Naive thymus-derived CD4-positive, alpha-beta T cell (primary cell): ENCODE measurements around the gene RWDD4. TPM values are rescaled to one million over a fixed set of nuclear protein-coding genes. Genes with fewer than 3 reads are reported as not detected.

Experiments used
- ATAC-seq: fragments of 150-1000 bp; cut with Tn5 transposase; 2 replicates; pipeline ENCODE4 v1.10.0; 2021; ENCODE audit warnings: mild to moderate bottlenecking, moderate library complexity
- CTCF ChIA-PET: fragments of 350-600 bp; sonication (Branson Sonifier 250); formaldehyde crosslinking; loops from one replicate; lab custom pipeline; 2021; ENCODE audit warnings: antibody characterized with exemption; lab: Charles Lee
- POLR2A ChIA-PET: fragments of 350-600 bp; sonication (Branson Sonifier 250); formaldehyde crosslinking; loops from one replicate; lab custom pipeline; 2021; ENCODE audit warnings: antibody characterized with exemption, inconsistent platforms; lab: Charles Lee
- DNase-seq, 9 donors: peaks; one replicate each; pipeline versions ENCODE4 v3.0.0 to v3.0.0-alpha.2; 2020 to 2022; ENCODE audit warnings: mixed read lengths in 1 of 9
- H3K27ac ChIP-seq: one replicate; pipeline ENCODE4 v1.7.0; 2013; ENCODE audit warnings: mild to moderate bottlenecking, low read depth, low read length, moderate library complexity
- H3K27me3 ChIP-seq, 2 donors: one replicate each; pipeline ENCODE4 v1.7.0; 2013; ENCODE audit warnings: low read length in 2 of 2, mild to moderate bottlenecking in 2 of 2, moderate library complexity in 2 of 2; ENCODE audit not compliant: control insufficient read depth in 2 of 2, insufficient read depth in 2 of 2
- H3K36me3 ChIP-seq, 3 experiments: 1 replicate in 2 of 3; 2 replicates in 1 of 3; pipeline ENCODE4 v1.7.0; 2013; ENCODE audit warnings: low read length in 3 of 3, mild to moderate bottlenecking in 3 of 3, moderate library complexity in 1 of 3; ENCODE audit not compliant: insufficient read depth in 3 of 3, control insufficient read depth in 2 of 3
- H3K4me1 ChIP-seq, 2 donors: one replicate each; pipeline ENCODE4 v1.7.0; 2013; ENCODE audit warnings: low read length in 2 of 2, mild to moderate bottlenecking in 2 of 2, moderate library complexity in 1 of 2; ENCODE audit not compliant: control insufficient read depth in 2 of 2, insufficient read depth in 2 of 2
- H3K4me3 ChIP-seq: 2 replicates; pipeline ENCODE4 v1.7.0; 2013; ENCODE audit warnings: mild to moderate bottlenecking, low read length
- H3K9me3 ChIP-seq, 3 experiments: 1 replicate in 2 of 3; 2 replicates in 1 of 3; pipeline ENCODE4 v1.7.0; 2013; ENCODE audit warnings: low read length in 3 of 3; ENCODE audit not compliant: control insufficient read depth in 2 of 3
- H3K27ac Mint-ChIP-seq, 9 donors: one replicate each; pipeline ENCODE4 v1.8.0; 2020 to 2022; ENCODE audit warnings: mixed read lengths in 9 of 9, mild to moderate bottlenecking in 8 of 9, moderate library complexity in 5 of 9, inconsistent platforms in 2 of 9
- H3K27me3 Mint-ChIP-seq, 5 donors: one replicate each; pipeline ENCODE4 v1.8.0; 2021 to 2022; ENCODE audit warnings: mixed read lengths in 5 of 5, mild to moderate bottlenecking in 1 of 5
- H3K36me3 Mint-ChIP-seq, 5 donors: one replicate each; pipeline ENCODE4 v1.8.0; 2020 to 2022; ENCODE audit warnings: mixed read lengths in 5 of 5, mild to moderate bottlenecking in 3 of 5, inconsistent platforms in 1 of 5
- H3K4me1 Mint-ChIP-seq, 7 donors: one replicate each; pipeline ENCODE4 v1.8.0; 2020 to 2022; ENCODE audit warnings: mixed read lengths in 7 of 7, mild to moderate bottlenecking in 3 of 7, inconsistent platforms in 1 of 7
- H3K4me3 Mint-ChIP-seq, 10 donors: one replicate each; pipeline ENCODE4 v1.8.0; 2020 to 2022; ENCODE audit warnings: mild to moderate bottlenecking in 10 of 10, mixed read lengths in 10 of 10, moderate library complexity in 6 of 10, inconsistent platforms in 2 of 10
- H3K9me3 Mint-ChIP-seq, 11 donors: one replicate each; pipeline ENCODE4 v1.8.0; 2020 to 2022; ENCODE audit warnings: mixed read lengths in 11 of 11, mild to moderate bottlenecking in 4 of 11, inconsistent platforms in 1 of 11, moderate library complexity in 1 of 11
- intact Hi-C, 2 donors: fragments of 100-400 bp; cut with micrococcal nuclease; formaldehyde crosslinking; loops; one replicate each; pipeline ENCODE4 v1.15.1; 2023
- polyA plus RNA-seq, 2 donors: library from polyadenylated mRNA; unstranded; fragments of 300-500 nt; fragmentation: Illumina TruSeq; gene quantifications; one replicate each; pipeline ENCODE4 v1.2.3, GENCODE V29; 2021
- total RNA-seq, 6 experiments: library from RNA in 5 of 6; stranded (reverse) in 5 of 6; gene quantifications; 1 replicate in 5 of 6; 2 replicates in 1 of 6; pipeline ENCODE4 v1.2.3 and lab custom pipeline; 2021 to 2026

The RWDD4 gene
- total RNA-seq (10 to 100 TPM in 4 of 5 experiments, 1 to 10 TPM in 1; 9.3 to 15.8 (median 11.6) TPM), polyA plus RNA-seq (10 to 100 TPM; 12.6 to 19.2 TPM), total RNA-seq (lab: John Stamatoyannopoulos, UW) (10.4 reads per million, percentile 36 among the genes with 10 or more reads in this experiment)

GRCh38 chr4:183659029-183659871 is at the start of gene RWDD4, which contains the start of gene TRAPPC11:
Gene RWDD4 (minus strand): TSS chr4:183659185. CDS start chr4:183658952, 233 bp downstream.
Gene TRAPPC11 (plus strand): TSS chr4:183659293. CDS start chr4:183663868, 4,575 bp downstream.
- peak within 1 kb of the TSS; percentile 96 for H3K27ac ChIP-seq
- H3K4me3 ChIP-seq = peak within 1 kb of the TSS; percentile 87
- H3K36me3 ChIP-seq = peaks cover 0 to 4% (median 0%) of the 10 kb centered on the region in 3 experiments
- Mint-ChIP-seq H3K4me1 (peaks cover 35 to 48% (median 38%) of the 10 kb centered on the region in 7 donors), H3K27ac (peak within 1 kb of the TSS; percentile 90 to 99 (median 95)), H3K36me3 (peaks cover 5 to 11% (median 6%) of the 10 kb centered on the region in 5 donors), H3K4me3 (peak within 1 kb of the TSS; percentile 91 to 98 (median 96)), H3K27me3 (no peaks in the 10 kb centered on the region), H3K9me3 (no peaks in the 10 kb centered on the region)
- H3K27me3 ChIP-seq = no peaks in the 10 kb centered on the region
- intact Hi-C loops = loop anchor here (1.0 to 10.0 kb wide), 16 partner anchors 62 to 1812 kb away; partner anchors contain the start of genes ANKRD37 (in 2 of the 2), CASP3 (in 2 of the 2), CDKN2AIP (in 2 of the 2) and DCTD (in 2 of the 2)
- ChIA-PET POLR2A (interaction anchor here (0.7 to 2.5 kb wide), 5 partner anchors 11 to 225 kb away, joined by 3 to 16 read pairs (median 5); partner anchors contain the start of gene CDKN2AIP), CTCF (no interaction called here)
- ATAC-seq = peak; percentile 99
- no peaks in the 10 kb centered on the region for H3K9me3 ChIP-seq
- peak; percentile 83 to 97 (median 95) for DNase-seq
- peaks cover 14 to 19% of the 10 kb centered on the region in 2 donors for H3K4me1 ChIP-seq

DNA sequence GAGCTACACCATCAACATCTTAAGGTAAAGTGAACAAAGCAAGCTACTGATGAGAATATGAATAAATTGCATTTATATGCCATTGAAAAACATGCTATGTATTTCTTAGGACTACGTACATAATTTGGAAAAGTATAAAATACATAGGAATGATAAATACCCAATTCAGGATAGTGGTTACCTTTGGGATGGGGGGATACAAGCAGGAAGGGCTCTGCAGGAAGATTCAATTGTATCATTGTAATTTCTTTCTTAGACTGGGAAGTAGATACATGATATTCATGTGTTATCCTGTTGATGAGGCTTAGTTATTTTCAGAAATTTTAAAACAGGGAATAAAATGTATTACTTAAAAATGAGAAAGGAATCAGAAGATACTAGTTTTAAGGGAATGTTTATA is 43.5 kb upstream of the RWDD4 start:
- POLR2A ChIA-PET = no interaction called here
- H3K4me3 ChIP-seq = no peak overlapping the region
- H3K27ac ChIP-seq = no peak overlapping the region
- H3K4me1 ChIP-seq = no peaks in the 10 kb centered on the region
- H3K27me3 ChIP-seq = no peaks in the 10 kb centered on the region
- no peak overlapping the region for H3K4me3 Mint-ChIP-seq
- intact Hi-C loops = no loop called here
- peaks cover 29 to 69% (median 33%) of the 10 kb centered on the region in 3 experiments for H3K36me3 ChIP-seq
- H3K4me1 Mint-ChIP-seq = peaks cover 0 to 4% (median 0%) of the 10 kb centered on the region in 7 donors
- H3K27ac Mint-ChIP-seq = peak overlapping the region in 1 of 9 donors; percentile 15
- ATAC-seq = no peak
- no peak for DNase-seq
- CTCF ChIA-PET = no interaction called here
- no peaks in the 10 kb centered on the region for H3K9me3 ChIP-seq
- H3K27me3 Mint-ChIP-seq = no peaks in the 10 kb centered on the region
- no peaks in the 10 kb centered on the region for H3K9me3 Mint-ChIP-seq
- H3K36me3 Mint-ChIP-seq = peaks cover 34 to 75% (median 53%) of the 10 kb centered on the region in 5 donors

DNA sequence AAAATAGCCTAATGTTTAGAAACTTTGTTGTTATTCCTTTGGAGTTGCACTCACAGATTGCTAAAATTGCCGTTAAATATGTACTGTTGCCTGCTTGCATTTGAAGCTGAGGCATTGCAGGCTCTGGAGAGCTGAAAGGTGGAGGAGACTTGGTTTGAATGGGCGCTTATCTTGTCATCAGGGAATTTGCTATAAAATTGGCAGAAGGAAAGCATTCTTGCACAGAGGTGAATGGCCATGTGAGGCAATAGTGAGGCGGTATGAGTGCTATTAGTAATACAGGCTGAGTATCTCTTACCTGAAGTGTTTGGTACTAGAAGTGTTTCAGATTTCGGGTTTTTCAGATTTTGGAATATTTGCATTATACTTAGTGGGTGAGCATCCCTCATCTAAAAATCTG is 41.4 kb upstream of the RWDD4 start:
- Histone ChIP-seq H3K27me3 (no peaks in the 10 kb centered on the region), H3K36me3 (peaks cover 22 to 73% (median 35%) of the 10 kb centered on the region in 3 experiments), H3K4me1 (no peaks in the 10 kb centered on the region), H3K4me3 (no peak overlapping the region), H3K9me3 (no peaks in the 10 kb centered on the region), H3K27ac (no peak overlapping the region)
- DNase-seq = no peak
- no peaks in the 10 kb centered on the region for H3K27me3 Mint-ChIP-seq
- peak overlapping the region in 1 of 9 donors; percentile 47 for H3K27ac Mint-ChIP-seq
- no peaks in the 10 kb centered on the region for H3K9me3 Mint-ChIP-seq
- ChIA-PET CTCF (no interaction called here), POLR2A (no interaction called here)
- intact Hi-C loops = no loop called here
- peaks cover 0 to 4% (median 0%) of the 10 kb centered on the region in 7 donors for H3K4me1 Mint-ChIP-seq
- no peak overlapping the region for H3K4me3 Mint-ChIP-seq
- H3K36me3 Mint-ChIP-seq = peaks cover 32 to 75% (median 50%) of the 10 kb centered on the region in 5 donors
- ATAC-seq = no peak

- Mint-ChIP-seq H3K9me3 (no peaks in the 10 kb centered on the region), H3K27ac (peak overlapping the region in 2 of 9 donors; percentile 0 to 49), H3K4me3 (no peak overlapping the region), H3K4me1 (peaks cover 0 to 4% (median 0%) of the 10 kb centered on the region in 7 donors), H3K27me3 (no peaks in the 10 kb centered on the region), H3K36me3 (peaks cover 33 to 70% (median 49%) of the 10 kb centered on the region in 5 donors)
- CTCF ChIA-PET = no interaction called here
- Histone ChIP-seq H3K36me3 (peaks cover 20 to 81% (median 35%) of the 10 kb centered on the region in 3 experiments), H3K4me3 (no peak overlapping the region), H3K27ac (no peak overlapping the region), H3K4me1 (no peaks in the 10 kb centered on the region), H3K27me3 (no peaks in the 10 kb centered on the region), H3K9me3 (no peaks in the 10 kb centered on the region)
- ATAC-seq = no peak
- intact Hi-C loops = no loop called here
- no peak for DNase-seq
- POLR2A ChIA-PET = no interaction called here
These were observed 39.9 kb upstream of the RWDD4 start for GRCh38 chr4:183698909-183699308.

DNA sequence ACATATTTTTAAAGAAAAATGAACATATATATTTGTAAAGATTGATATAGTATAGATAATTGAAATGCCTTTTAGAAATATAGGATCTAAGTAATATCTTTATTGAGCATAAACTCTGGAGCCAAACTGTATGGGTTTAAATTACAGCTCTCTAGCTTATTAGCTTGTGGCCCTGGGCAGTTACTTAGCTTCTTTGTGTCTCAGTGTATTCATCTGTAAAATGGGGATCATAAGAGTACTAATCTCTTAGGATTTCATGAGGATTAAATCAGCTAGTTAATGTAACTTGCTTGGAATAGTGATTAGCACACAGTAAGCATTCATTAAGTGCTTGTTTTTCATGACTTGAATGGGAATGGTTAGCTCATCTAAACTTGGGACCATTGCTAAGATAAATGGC is 32.9 kb upstream of the RWDD4 start:
- no peaks in the 10 kb centered on the region for H3K9me3 Mint-ChIP-seq
- no peak overlapping the region for H3K4me3 Mint-ChIP-seq
- ATAC-seq (no peak), DNase-seq (no peak)
- H3K4me1 Mint-ChIP-seq = peaks cover 0 to 5% (median 1%) of the 10 kb centered on the region in 7 donors
- H3K27ac Mint-ChIP-seq = no peak overlapping the region
- Histone ChIP-seq H3K27ac (no peak overlapping the region), H3K36me3 (peaks cover 0 to 56% (median 4%) of the 10 kb centered on the region in 3 experiments), H3K9me3 (no peaks in the 10 kb centered on the region), H3K4me3 (no peak overlapping the region), H3K4me1 (no peaks in the 10 kb centered on the region), H3K27me3 (no peaks in the 10 kb centered on the region)
- ChIA-PET POLR2A (no interaction called here), CTCF (no interaction called here)
- no peaks in the 10 kb centered on the region for H3K27me3 Mint-ChIP-seq
- intact Hi-C loops = no loop called here
- peaks cover 14 to 60% (median 39%) of the 10 kb centered on the region in 5 donors for H3K36me3 Mint-ChIP-seq

GRCh38 chr4:183691006-183691405 is 32.0 kb upstream of the RWDD4 start:
- H3K4me1 ChIP-seq = no peaks in the 10 kb centered on the region
- Mint-ChIP-seq H3K27me3 (no peaks in the 10 kb centered on the region), H3K4me1 (peaks cover 0 to 5% (median 3%) of the 10 kb centered on the region in 7 donors), H3K4me3 (no peak overlapping the region), H3K27ac (no peak overlapping the region), H3K9me3 (no peaks in the 10 kb centered on the region), H3K36me3 (peaks cover 14 to 58% (median 43%) of the 10 kb centered on the region in 5 donors)
- H3K27me3 ChIP-seq = no peaks in the 10 kb centered on the region
- peaks cover 4 to 58% (median 6%) of the 10 kb centered on the region in 3 experiments for H3K36me3 ChIP-seq
- ATAC-seq (no peak), DNase-seq (no peak)
- no peak overlapping the region for H3K27ac ChIP-seq
- ChIA-PET CTCF (no interaction called here), POLR2A (no interaction called here)
- H3K9me3 ChIP-seq = no peaks in the 10 kb centered on the region
- H3K4me3 ChIP-seq = no peak overlapping the region
- intact Hi-C loops = no loop called here
